SK-N-MC (cell line): Measurements from ENCODE around the gene KDM6B.
A peak's percentile ranks its signal among the peaks of the same experiment; 100 is the strongest.

Experiments used
- DNase-seq: peaks from one replicate; pipeline ENCODE4 v3.0.0-alpha.2; 2011; ENCODE audit warnings: low read depth, low spot score
- H3K27ac ChIP-seq: fragments of 200-600 bp; sonication (generic); 2 replicates; pipeline ENCODE4 v1.5.1; 2016; ENCODE audit warnings: mixed run types
- H3K36me3 ChIP-seq: fragments of 200-600 bp; sonication (generic); 2 replicates; pipeline ENCODE4 v1.6.1; 2017; ENCODE audit warnings: antibody characterized with exemption, low read length, mixed read lengths; ENCODE audit not compliant: insufficient read depth
- H3K4me3 ChIP-seq: fragments of 200-600 bp; sonication (generic); 2 replicates; pipeline ENCODE4 v1.5.1; 2016
- H3K9ac ChIP-seq: fragments of 200-600 bp; sonication (generic); 2 replicates; pipeline ENCODE4 v1.8.0; 2017; ENCODE audit warnings: mixed run types, mixed read lengths; ENCODE audit not compliant: insufficient read length
- H3K9me3 ChIP-seq: fragments of 200-600 bp; sonication (generic); 2 replicates; pipeline ENCODE4 v1.6.1; 2017; ENCODE audit warnings: low read depth, mild to moderate bottlenecking, antibody characterized with exemption, low read length, moderate library complexity, mixed read lengths
- EZH2 ChIP-seq: fragments of 200-600 bp; sonication (generic); IDR thresholded peaks from one replicate; pipeline ENCODE4 v1.6.1; 2017; ENCODE audit warnings: antibody characterized with exemption
- FOXP2 ChIP-seq: optimal IDR thresholded peaks from 2 replicates; pipeline ENCODE3; 2011; ENCODE audit warnings: mild to moderate bottlenecking, moderate library complexity; ENCODE audit not compliant: insufficient read depth; ENCODE audit errors: extremely low read length, control extremely low read depth
- POLR2AphosphoS5 ChIP-seq: IDR thresholded peaks from 2 replicates; pipeline ENCODE4 v1.6.1; 2012; ENCODE audit warnings: mild to moderate bottlenecking, low read depth, low read length, borderline replicate concordance

The KDM6B gene

DNA sequence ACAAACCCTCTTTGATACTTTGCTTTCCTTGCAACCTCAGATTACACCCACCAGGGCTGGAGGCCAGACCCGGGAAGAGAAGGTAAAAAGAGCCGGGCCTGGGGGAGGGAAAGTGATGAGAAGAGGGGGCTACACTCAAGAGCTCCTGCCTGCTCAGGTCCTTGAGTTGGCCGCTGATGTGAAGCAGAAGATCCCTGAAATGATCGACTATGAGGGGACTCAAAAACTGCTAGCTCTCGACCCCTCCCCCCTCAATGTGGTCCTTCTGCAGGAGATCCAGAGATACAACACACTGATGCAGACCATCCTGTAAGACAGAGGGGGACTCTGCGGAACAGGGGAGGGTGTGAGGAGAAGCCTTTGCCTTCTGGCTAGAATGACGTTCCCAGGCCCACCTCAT lies 2.8 kb upstream of the KDM6B start:
- H3K9ac ChIP-seq: no peak overlapping the region
- no peak for TF ChIP-seq POLR2AphosphoS5
- TF ChIP-seq FOXP2: no peak
- no peak for TF ChIP-seq EZH2
- H3K27ac ChIP-seq: no peak overlapping the region
- no peaks in the 10 kb centered on the region for H3K36me3 ChIP-seq
- DNase-seq: no peak
- no peak overlapping the region for H3K4me3 ChIP-seq
- H3K9me3 ChIP-seq: no peaks in the 10 kb centered on the region

DNA sequence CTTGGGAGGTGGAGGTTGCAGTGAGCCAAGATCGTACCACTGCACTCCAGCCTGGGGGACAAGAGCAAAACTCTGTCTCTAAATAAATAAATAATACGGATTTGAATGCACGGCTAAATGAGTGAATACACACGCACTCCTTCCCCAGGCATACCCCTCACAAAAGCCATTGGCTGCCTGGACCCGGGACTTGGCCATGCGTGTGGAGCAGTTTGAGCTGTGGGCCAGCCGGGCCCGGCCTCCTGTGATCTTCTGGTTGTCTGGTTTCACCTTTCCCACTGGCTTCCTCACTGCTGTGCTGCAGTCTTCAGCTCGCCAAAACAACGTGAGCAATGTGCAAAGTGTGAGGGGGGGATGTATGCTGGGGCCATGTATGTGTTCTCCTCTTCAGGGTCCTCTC lies 1.6 kb upstream of the KDM6B start:
- no peak for DNase-seq
- no peak overlapping the region for H3K9ac ChIP-seq
- no peak overlapping the region for H3K4me3 ChIP-seq
- H3K9me3 ChIP-seq: no peaks in the 10 kb centered on the region
- no peak for TF ChIP-seq POLR2AphosphoS5
- no peak for TF ChIP-seq EZH2
- TF ChIP-seq FOXP2: no peak
- H3K36me3 ChIP-seq: no peaks in the 10 kb centered on the region
- H3K27ac ChIP-seq: no peak overlapping the region

GRCh38 chr17:7833011-7833794 lies 814 bp upstream of the KDM6B start:
- TF ChIP-seq POLR2AphosphoS5 (no peak), FOXP2 (no peak), EZH2 (no peak)
- peak overlapping the region; percentile 82 for H3K4me3 ChIP-seq
- H3K27ac ChIP-seq: no peak overlapping the region
- H3K9ac ChIP-seq: peak overlapping the region; percentile 3
- H3K36me3 ChIP-seq: no peaks in the 10 kb centered on the region
- H3K9me3 ChIP-seq: no peaks in the 10 kb centered on the region
- DNase-seq: no peak

DNA sequence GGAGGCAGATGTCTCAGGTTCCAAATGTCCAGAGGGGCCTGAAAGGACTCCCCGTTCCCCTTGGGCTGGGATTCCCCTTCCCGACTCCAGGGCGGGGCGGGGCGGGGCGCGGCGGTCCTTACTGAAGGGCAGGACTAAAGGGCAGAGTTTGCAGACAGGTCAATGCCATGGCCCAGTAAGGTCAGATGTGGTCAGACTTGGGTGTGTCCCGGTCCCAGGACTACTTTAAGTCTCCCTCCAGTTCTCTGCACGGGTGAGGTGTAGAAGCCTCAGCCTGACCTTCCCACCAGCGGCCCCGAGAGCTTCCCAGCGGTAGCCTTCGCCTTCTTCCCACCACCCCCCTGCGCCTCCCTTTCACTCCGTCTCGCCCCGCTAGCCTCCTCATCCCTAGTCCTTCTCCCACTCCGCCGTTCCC lies 532 bp downstream of the KDM6B start:
- Histone ChIP-seq H3K4me3 (peak overlapping the region; percentile 82), H3K36me3 (peaks cover under 1% of the 10 kb centered on the region; the same call in 1 of the 2 replicates), H3K9me3 (no peaks in the 10 kb centered on the region), H3K27ac (no peak overlapping the region), H3K9ac (no peak overlapping the region)
- no peak for DNase-seq
- TF ChIP-seq POLR2AphosphoS5 (no peak), EZH2 (no peak), FOXP2 (peak; percentile 6)

DNA sequence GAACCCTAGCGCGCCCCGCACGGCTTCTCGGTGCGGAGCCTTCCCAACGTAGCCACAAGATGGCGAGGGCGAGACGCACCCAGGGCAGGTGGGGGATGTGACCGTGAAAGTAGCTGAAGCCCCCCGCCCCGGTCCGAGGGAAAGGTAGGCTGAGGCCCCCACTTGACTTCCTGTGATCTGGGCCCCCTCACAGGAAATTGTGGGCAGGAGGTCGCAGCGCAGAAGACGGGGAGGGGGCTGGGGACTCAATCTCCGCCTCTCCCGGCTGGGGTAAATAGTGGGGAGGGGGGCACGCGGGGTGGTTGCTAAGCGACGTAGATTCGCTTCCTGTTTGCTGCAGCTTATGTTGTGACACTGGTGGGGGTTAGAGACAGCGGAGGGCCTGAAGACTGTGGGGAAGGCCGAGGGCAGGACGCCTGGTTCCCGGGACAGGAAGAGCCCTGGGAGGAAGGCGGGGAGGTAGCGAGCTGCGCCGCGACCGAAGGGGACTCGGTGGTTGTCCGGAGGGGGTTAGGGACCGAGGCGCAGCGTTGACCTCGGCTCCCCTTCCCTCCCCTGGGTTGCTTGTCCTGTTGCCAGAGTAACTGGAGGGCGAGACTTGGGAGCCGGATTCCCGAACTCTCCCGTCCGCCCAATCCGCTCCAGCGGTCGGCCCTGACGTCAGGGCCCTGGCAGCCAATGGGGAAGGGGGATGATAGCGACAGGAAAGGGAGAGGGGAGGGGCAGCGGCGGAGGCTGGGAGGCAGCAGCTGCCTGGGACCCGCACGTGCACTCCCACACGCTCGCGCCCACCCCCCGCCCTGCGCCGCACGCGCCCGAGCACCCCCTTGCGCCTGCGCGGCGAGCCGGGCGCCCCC lies 1.2 kb downstream of the KDM6B start:
- Histone ChIP-seq H3K9ac (no peak overlapping the region), H3K9me3 (no peaks in the 10 kb centered on the region), H3K4me3 (peak overlapping the region; percentile 82), H3K27ac (peak overlapping the region; percentile 96), H3K36me3 (peaks cover 5% of the 10 kb centered on the region; the same call in 1 of the 2 replicates)
- no peak; the same call in 1 of the 2 replicates for TF ChIP-seq POLR2AphosphoS5
- peak; percentile 15 for TF ChIP-seq FOXP2
- peak; percentile 79 for DNase-seq

GRCh38 chr17:7835814-7836595 lies 2.0 kb downstream of the KDM6B start:
- Histone ChIP-seq H3K9me3 (no peaks in the 10 kb centered on the region), H3K9ac (peak overlapping the region; percentile 89), H3K36me3 (peaks cover 14% of the 10 kb centered on the region; the same call in 1 of the 2 replicates), H3K27ac (peak overlapping the region; percentile 96), H3K4me3 (peak overlapping the region; percentile 82)
- no peak for DNase-seq
- TF ChIP-seq FOXP2: no peak
- TF ChIP-seq POLR2AphosphoS5: peak; percentile 72
- TF ChIP-seq EZH2: no peak

- TF ChIP-seq POLR2AphosphoS5 (no peak), FOXP2 (peak; percentile 75)
- Histone ChIP-seq H3K9me3 (no peaks in the 10 kb centered on the region), H3K9ac (peak overlapping the region; percentile 89), H3K4me3 (peak overlapping the region; percentile 82), H3K36me3 (peaks cover 15% of the 10 kb centered on the region; the same call in 1 of the 2 replicates), H3K27ac (peak overlapping the region; percentile 96)
- DNase-seq: peak; percentile 75
Measured at GRCh38 chr17:7836596-7837407, 2.8 kb downstream of the KDM6B start.
